ENCODE measurements around the gene NSUN6. TPM values are rescaled to one million over a fixed set of nuclear protein-coding genes. Genes with fewer than 3 reads are reported as not detected.

Gene NSUN6
- total RNA-seq, 1 experiment from 2014 or later = 8.4 TPM

DNA sequence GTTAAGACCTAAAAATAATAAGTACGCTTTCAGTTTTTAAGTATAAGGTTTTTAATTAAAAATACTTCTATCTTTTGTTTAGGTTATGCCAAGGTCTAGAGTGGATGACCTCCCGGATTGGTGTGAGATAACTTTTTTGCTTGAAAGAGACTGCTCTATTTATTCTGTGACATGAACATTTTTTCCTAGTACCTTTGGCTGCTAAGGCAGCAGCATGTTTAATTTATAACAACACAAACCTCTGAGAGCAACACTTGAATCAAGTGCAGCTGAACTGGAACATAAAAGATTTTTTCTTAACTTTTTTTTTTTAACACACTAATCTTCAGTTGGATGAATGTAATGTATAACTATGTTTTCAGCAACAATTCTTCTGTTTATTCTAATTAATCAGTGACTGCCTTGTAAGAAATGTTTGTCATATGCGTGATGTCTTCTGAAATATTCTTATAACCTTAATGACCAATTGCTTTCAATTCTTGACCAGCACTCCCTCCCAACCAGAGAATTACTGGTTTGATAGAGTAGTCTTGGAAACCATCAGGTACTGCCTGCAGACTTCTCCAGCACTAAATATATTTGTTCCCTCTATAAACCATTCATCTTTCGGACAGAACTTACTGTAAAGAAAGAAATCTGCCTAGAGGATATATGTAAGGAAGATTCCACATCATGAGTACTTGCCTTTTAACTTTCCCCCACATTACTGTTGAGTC, 23.9 kb upstream of the NSUN6 start:
- Histone ChIP-seq H3K4me1 (replicated peaks) (no peaks in the 10 kb centered on the region), H3K27ac (no peak overlapping the region), H3K4me3 (no peak overlapping the region), H3K27me3 (replicated peaks) (no peaks in the 10 kb centered on the region), H3K9me3 (replicated peaks) (no peaks in the 10 kb centered on the region), H3K36me3 (peaks cover 52% of the 10 kb centered on the region)
- no peak for DNase-seq (ENCODE audit: low read depth in 1 of 2, low spot score in 2 of 2)

GRCh38 chr10:18668026-18668425, 16.6 kb upstream of the NSUN6 start:
- no peak overlapping the region for H3K4me3 ChIP-seq
- no peaks in the 10 kb centered on the region for H3K9me3 ChIP-seq (replicated peaks)
- DNase-seq (ENCODE audit: low read depth in 1 of 2, low spot score in 2 of 2) = no peak
- H3K27me3 ChIP-seq (replicated peaks) = no peaks in the 10 kb centered on the region
- peaks cover 35% of the 10 kb centered on the region for H3K4me1 ChIP-seq (replicated peaks)
- no peak overlapping the region for H3K27ac ChIP-seq
- peaks cover 45% of the 10 kb centered on the region for H3K36me3 ChIP-seq

DNA sequence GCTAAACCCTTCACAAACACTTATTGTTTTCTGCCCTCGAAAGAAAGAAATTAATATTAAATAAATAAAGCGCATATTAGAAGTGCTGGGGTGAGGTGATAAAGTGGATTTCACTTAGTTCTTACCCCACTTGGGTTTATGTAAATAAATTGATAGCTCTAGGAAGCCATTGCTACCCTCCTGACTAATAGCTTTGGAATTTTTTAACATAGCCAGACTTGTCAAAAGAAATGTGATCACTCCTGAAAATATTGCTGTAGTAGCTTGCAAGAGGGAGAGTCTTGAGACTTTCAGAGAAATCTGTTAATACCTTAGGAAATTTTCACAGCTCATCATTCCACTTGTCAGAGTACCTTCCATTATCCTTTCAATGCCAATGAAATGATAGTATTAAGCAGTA, 15.4 kb upstream of the NSUN6 start:
- Histone ChIP-seq H3K4me1 (replicated peaks) (peaks cover 35% of the 10 kb centered on the region), H3K9me3 (replicated peaks) (no peaks in the 10 kb centered on the region), H3K27me3 (replicated peaks) (no peaks in the 10 kb centered on the region), H3K27ac (peak overlapping the region; percentile 85), H3K4me3 (no peak overlapping the region), H3K36me3 (peaks cover 41% of the 10 kb centered on the region)
- peak in 1 of 2 experiments; percentile 70 for DNase-seq (ENCODE audit: low read depth in 1 of 2, low spot score in 2 of 2)

- Histone ChIP-seq H3K4me3 (no peak overlapping the region), H3K9me3 (replicated peaks) (no peaks in the 10 kb centered on the region), H3K27ac (peak overlapping the region; percentile 85), H3K4me1 (replicated peaks) (peaks cover 39% of the 10 kb centered on the region), H3K27me3 (replicated peaks) (no peaks in the 10 kb centered on the region), H3K36me3 (peaks cover 36% of the 10 kb centered on the region)
- peak in 1 of 2 experiments; percentile 60 for DNase-seq (ENCODE audit: low read depth in 1 of 2, low spot score in 2 of 2)
Observed at GRCh38 chr10:18665815-18666558, 14.6 kb upstream of the NSUN6 start.

DNA sequence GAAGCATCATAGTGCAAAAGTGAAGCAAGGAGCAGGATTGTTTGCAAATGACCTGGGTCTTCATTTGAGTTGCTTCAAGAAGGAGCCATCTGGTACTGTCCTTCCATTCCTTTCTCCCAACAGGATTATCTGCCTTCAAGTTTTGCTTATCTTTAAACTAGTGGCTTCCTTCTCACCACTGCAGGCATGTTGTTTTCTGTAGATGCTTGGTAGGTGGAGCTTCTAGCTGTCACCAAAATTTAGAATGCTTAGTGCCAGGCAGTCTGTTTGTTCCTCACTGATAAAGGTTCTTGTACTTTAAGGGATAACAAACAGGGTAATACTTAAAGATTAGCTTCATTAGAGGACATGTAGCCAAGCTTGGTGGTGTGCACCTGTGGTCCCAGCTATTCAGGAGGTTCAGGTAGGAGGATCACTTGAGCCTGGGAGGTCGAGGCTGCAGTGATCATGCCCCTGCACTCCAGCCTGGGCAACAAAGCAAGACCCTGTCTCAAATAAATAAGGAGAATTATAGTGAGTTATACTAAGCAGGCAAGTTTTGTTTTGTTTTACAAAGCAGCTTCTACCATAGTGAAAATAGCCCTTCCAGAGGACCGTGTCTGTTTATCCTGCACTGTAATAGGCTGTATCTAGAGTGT, 13.6 kb upstream of the NSUN6 start:
- Histone ChIP-seq H3K27me3 (replicated peaks) (no peaks in the 10 kb centered on the region), H3K9me3 (replicated peaks) (no peaks in the 10 kb centered on the region), H3K27ac (peak overlapping the region; percentile 85; the same call in 1 of the 2 replicates), H3K36me3 (peaks cover 30% of the 10 kb centered on the region), H3K4me1 (replicated peaks) (peaks cover 42% of the 10 kb centered on the region), H3K4me3 (no peak overlapping the region)
- DNase-seq (ENCODE audit: low read depth in 1 of 2, low spot score in 2 of 2) = no peak

DNA sequence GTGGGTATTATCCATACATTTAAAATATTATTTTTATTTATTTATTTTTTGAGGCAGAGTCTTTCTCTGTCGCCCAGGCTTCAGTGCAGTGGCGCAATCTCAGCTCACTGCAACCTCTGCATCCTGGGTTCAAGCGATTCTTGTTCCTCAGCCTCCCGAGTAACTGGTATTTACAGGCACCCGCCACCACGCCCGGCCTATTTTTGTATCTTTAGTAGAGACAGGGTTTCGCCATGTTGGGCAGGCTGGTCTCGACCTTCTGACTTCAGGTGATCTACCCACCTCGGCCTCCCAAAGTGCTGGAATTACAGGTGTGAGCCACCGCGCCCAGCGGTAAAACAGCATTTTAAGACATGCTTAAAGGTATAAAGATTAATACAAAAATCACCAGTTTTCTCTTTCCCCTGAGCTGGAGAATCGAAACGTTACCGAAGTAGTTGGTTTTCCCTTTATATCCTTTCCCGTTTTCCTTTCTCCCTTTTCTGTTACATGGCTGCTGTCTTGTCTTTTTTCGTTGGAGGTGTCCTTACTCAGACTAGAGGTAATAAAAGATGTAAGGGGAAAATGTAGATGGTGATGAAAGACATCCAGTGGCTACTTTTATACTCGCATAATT, 9.5 kb upstream of the NSUN6 start:
- Histone ChIP-seq H3K4me3 (peak overlapping the region; percentile 94; the same call in 1 of the 2 replicates), H3K36me3 (peaks cover 13% of the 10 kb centered on the region), H3K27ac (no peak overlapping the region), H3K27me3 (replicated peaks) (no peaks in the 10 kb centered on the region), H3K4me1 (replicated peaks) (peaks cover 28% of the 10 kb centered on the region), H3K9me3 (replicated peaks) (no peaks in the 10 kb centered on the region)
- DNase-seq (ENCODE audit: low read depth in 1 of 2, low spot score in 2 of 2) = no peak

- peak overlapping the region; percentile 99 for H3K27ac ChIP-seq
Observed at GRCh38 chr10:18659819-18660535, 8.6 kb upstream of the NSUN6 start.

DNA sequence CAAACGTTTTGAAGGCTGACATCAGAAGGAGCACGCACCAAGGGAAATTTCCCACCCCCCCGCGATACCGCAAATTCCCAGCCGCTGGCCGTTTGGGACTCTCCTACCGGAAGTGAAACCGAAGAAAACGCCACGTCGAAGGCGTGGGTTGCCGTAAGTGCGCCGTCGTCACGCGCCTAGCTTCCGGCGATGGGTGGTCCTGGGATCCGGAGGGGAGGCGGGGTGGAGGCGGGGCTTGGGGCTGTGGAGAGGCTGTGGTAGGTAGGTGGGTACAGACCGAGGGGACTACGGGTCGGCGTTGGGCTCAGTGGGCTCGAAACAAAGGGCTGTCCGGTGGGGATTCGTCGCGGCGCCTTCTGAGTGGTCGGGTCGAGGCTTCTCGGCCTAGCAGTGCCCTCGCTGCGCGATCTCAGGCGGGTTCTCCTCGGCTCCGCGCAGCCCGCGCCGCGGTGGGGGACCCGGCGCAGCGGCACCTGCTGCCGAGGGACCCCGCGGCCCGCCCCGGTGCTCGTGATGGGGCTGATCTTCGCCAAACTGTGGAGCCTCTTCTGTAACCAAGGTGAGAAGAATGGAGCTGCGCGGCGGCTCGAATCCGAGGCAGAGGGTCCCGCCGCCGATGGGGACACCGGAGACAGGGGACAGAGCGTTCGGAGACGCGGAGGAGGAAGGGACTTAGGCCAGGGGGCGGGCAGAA, 7.9 kb upstream of the NSUN6 start, which contains the start of gene ARL5B:
ARL5B (plus strand) TSS at position 307 of the 694 bp plus-strand sequence; CDS start at position 514, 207 bp downstream.
- H3K27ac ChIP-seq = peak within 1 kb of the TSS; percentile 99
- peak within 1 kb of the TSS; percentile 94 for H3K4me3 ChIP-seq
- peaks cover 14% of the 10 kb centered on the region for H3K4me1 ChIP-seq (replicated peaks)
- H3K27me3 ChIP-seq (replicated peaks) = no peaks in the 10 kb centered on the region
- H3K9me3 ChIP-seq (replicated peaks) = no peaks in the 10 kb centered on the region
- H3K36me3 ChIP-seq = peaks cover 8% of the 10 kb centered on the region
- peak; percentile 97 to 98 for DNase-seq (ENCODE audit: low read depth in 1 of 2, low spot score in 2 of 2)

More at GRCh38 chr10:18659819-18660535, 8.6 kb upstream of the NSUN6 start:
- DNase-seq (ENCODE audit: low read depth in 1 of 2, low spot score in 2 of 2) = peak in 1 of 2 experiments; percentile 14
- Histone ChIP-seq H3K4me1 (replicated peaks) (peaks cover 19% of the 10 kb centered on the region), H3K36me3 (peaks cover 8% of the 10 kb centered on the region), H3K9me3 (replicated peaks) (no peaks in the 10 kb centered on the region), H3K27me3 (replicated peaks) (no peaks in the 10 kb centered on the region), H3K4me3 (peak overlapping the region; percentile 94)

GRCh38 chr10:18658271-18659124, 7.1 kb upstream of the NSUN6 start:
- peak in 1 of 2 experiments; percentile 54 for DNase-seq (ENCODE audit: low read depth in 1 of 2, low spot score in 2 of 2)
- H3K27ac ChIP-seq = peak overlapping the region; percentile 99
- peaks cover 8% of the 10 kb centered on the region for H3K36me3 ChIP-seq
- H3K4me3 ChIP-seq = peak overlapping the region; percentile 94
- H3K27me3 ChIP-seq (replicated peaks) = no peaks in the 10 kb centered on the region
- no peaks in the 10 kb centered on the region for H3K9me3 ChIP-seq (replicated peaks)
- H3K4me1 ChIP-seq (replicated peaks) = peaks cover 14% of the 10 kb centered on the region

- H3K9me3 ChIP-seq (replicated peaks) = no peaks in the 10 kb centered on the region
- peaks cover 14% of the 10 kb centered on the region for H3K4me1 ChIP-seq (replicated peaks)
- no peak for DNase-seq (ENCODE audit: low read depth in 1 of 2, low spot score in 2 of 2)
- H3K36me3 ChIP-seq = peaks cover 8% of the 10 kb centered on the region
- H3K4me3 ChIP-seq = no peak overlapping the region
- H3K27me3 ChIP-seq (replicated peaks) = no peaks in the 10 kb centered on the region
- no peak overlapping the region for H3K27ac ChIP-seq
Observed at GRCh38 chr10:18656724-18657123, 5.3 kb upstream of the NSUN6 start.

DNA sequence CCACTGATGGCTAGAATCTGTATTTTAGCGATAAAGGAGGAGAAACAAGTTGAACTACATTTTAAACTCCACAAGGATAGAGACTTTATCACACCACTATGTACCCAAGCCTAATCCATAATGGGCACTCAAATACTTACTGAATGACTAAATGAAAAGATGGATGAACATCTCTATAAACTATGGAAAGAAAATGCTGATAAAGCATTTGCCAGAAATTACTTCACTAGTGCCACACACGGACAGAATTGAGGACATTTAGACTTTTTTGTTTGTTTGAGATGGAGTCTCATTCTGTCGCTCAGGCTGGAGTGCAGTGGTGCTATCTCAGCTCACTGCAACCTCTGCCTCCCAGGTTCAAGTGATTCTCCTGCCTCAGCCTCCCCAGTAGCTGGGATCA, 1.7 kb upstream of the NSUN6 start:
- peaks cover 2% of the 10 kb centered on the region; the same call in 1 of the 2 replicates for H3K4me1 ChIP-seq (replicated peaks)
- H3K4me3 ChIP-seq = no peak overlapping the region
- H3K36me3 ChIP-seq = peaks cover under 1% of the 10 kb centered on the region; the same call in 1 of the 2 replicates
- no peak overlapping the region for H3K27ac ChIP-seq
- no peaks in the 10 kb centered on the region for H3K9me3 ChIP-seq (replicated peaks)
- no peaks in the 10 kb centered on the region for H3K27me3 ChIP-seq (replicated peaks)
- no peak for DNase-seq (ENCODE audit: low read depth in 1 of 2, low spot score in 2 of 2)
